ENCODE data around the gene ZNF689. TPM values are rescaled to one million over a fixed set of nuclear protein-coding genes. Genes with fewer than 3 reads are reported as not detected.
A peak's percentile ranks its signal among the peaks of the same experiment; 100 is the strongest.
"Not testable (repeated sequence)": the region's sequence is repeated elsewhere in the genome, so short reads cannot be mapped to it uniquely, and the experiment has no call there.

Gene ZNF689
- total RNA-seq, 1 experiment from 2014 or later = 10.1 TPM

- no peak for DNase-seq
- POLR2A ChIA-PET (ENCODE audit: unreplicated experiment) = no interaction called here
- intact Hi-C loops (cut with micrococcal nuclease; ENCODE audit: unreplicated experiment) = no loop called here
- Histone ChIP-seq H3K4me1 (replicated peaks; ENCODE audit: insufficient read depth) (peaks cover 13% of the 10 kb centered on the region; the same call in 1 of the 2 replicates), H3F3A (ENCODE audit: insufficient read depth, low read depth) (peaks cover 28% of the 10 kb centered on the region), H3K36me3 (ENCODE audit: low read depth) (no peaks in the 10 kb centered on the region), H3K9me3 (ENCODE audit: insufficient read depth, low read depth) (no peaks in the 10 kb centered on the region), H2AFZ (no peak overlapping the region), H3K9me2 (ENCODE audit: insufficient read depth) (no peaks in the 10 kb centered on the region), H3K4me3 (no peak overlapping the region), H3K27me3 (ENCODE audit: insufficient read depth, low read depth) (no peaks in the 10 kb centered on the region), H3K27ac (no peak overlapping the region), H3K4me2 (0 out of 2 replicates have a peak overlapping the region, but pooled peaks have one; percentile 82), H3K79me2 (ENCODE audit: low read depth) (peaks cover 25% of the 10 kb centered on the region), H4K20me1 (ENCODE audit: insufficient read depth) (no peaks in the 10 kb centered on the region)
- TF ChIP-seq EZH2 (IDR thresholded peaks at IDR 0.05; ENCODE audit: low read depth) (no peak), CTCF (conservative IDR thresholded peaks at IDR 0.05) (no peak)
- BruUV-seq (replicated peaks) = no TSS peak
- CTCF ChIA-PET = no interaction called here
Observed at GRCh38 chr16:30636599-30636998, 26.4 kb upstream of the ZNF689 start.

- Histone ChIP-seq H3K27me3 (ENCODE audit: insufficient read depth, low read depth) (no peaks in the 10 kb centered on the region), H2AFZ (peak overlapping the region; percentile 85), H4K20me1 (ENCODE audit: insufficient read depth) (no peaks in the 10 kb centered on the region), H3F3A (ENCODE audit: insufficient read depth, low read depth) (peaks cover 26% of the 10 kb centered on the region), H3K27ac (peak overlapping the region; percentile 75), H3K4me1 (replicated peaks; ENCODE audit: insufficient read depth) (peaks cover 15% of the 10 kb centered on the region; the same call in 1 of the 2 replicates), H3K79me2 (ENCODE audit: low read depth) (peaks cover 25% of the 10 kb centered on the region), H3K9me3 (ENCODE audit: insufficient read depth, low read depth) (no peaks in the 10 kb centered on the region), H3K36me3 (ENCODE audit: low read depth) (no peaks in the 10 kb centered on the region), H3K4me3 (peak overlapping the region; percentile 86), H3K9me2 (ENCODE audit: insufficient read depth) (no peaks in the 10 kb centered on the region), H3K4me2 (peak overlapping the region; percentile 82)
- ChIA-PET CTCF (interaction anchor here (0.6 to 1.0 kb wide), 4 partner anchors 17 to 216 kb away, joined by 3 to 8 read pairs (median 4); partner anchors contain the start of genes DCTPP1 and PRR14), POLR2A (ENCODE audit: unreplicated experiment) (interaction anchor here (0.5 to 1.0 kb wide), 8 partner anchors 25 to 586 kb away, joined by 3 to 31 read pairs (median 4); partner anchors contain the start of genes DCTPP1 and ZNF764)
- intact Hi-C loops (cut with micrococcal nuclease; ENCODE audit: unreplicated experiment) = no loop called here
- TF ChIP-seq EZH2 (IDR thresholded peaks at IDR 0.05; ENCODE audit: low read depth) (no peak), CTCF (conservative IDR thresholded peaks at IDR 0.05) (0 out of 2 replicates have a peak, but pooled peaks have one; percentile 21)
- no peak for DNase-seq
- BruUV-seq (replicated peaks) = no TSS peak
Observed at GRCh38 chr16:30633526-30633925, 23.3 kb upstream of the ZNF689 start.

- H3K4me3 ChIP-seq; H3K27ac ChIP-seq; H2AFZ ChIP-seq; CTCF ChIA-PET; H3K9me3 ChIP-seq (ENCODE audit: insufficient read depth, low read depth); intact Hi-C loops (cut with micrococcal nuclease; ENCODE audit: unreplicated experiment); H3K36me3 ChIP-seq (ENCODE audit: low read depth); H3K4me2 ChIP-seq; H3K27me3 ChIP-seq (ENCODE audit: insufficient read depth, low read depth); H3K9me2 ChIP-seq (ENCODE audit: insufficient read depth); BruUV-seq (replicated peaks); H4K20me1 ChIP-seq (ENCODE audit: insufficient read depth); DNase-seq: not testable (repeated sequence)
- H3F3A ChIP-seq (ENCODE audit: insufficient read depth, low read depth) = peaks cover 20% of the 10 kb centered on the region
- peaks cover 16% of the 10 kb centered on the region; the same call in 1 of the 2 replicates for H3K4me1 ChIP-seq (replicated peaks; ENCODE audit: insufficient read depth)
- peaks cover 25% of the 10 kb centered on the region for H3K79me2 ChIP-seq (ENCODE audit: low read depth)
- POLR2A ChIA-PET (ENCODE audit: unreplicated experiment) = interaction anchor here (0.7 to 1.3 kb wide), 2 partner anchors 203 to 542 kb away, joined by 5 to 6 read pairs; partner anchors contain the start of gene DCTPP1
Observed at GRCh38 chr16:30632454-30632853, 22.3 kb upstream of the ZNF689 start.

Data from PC-9 (cell line).